Left ventricle myocardium inferior (tissue), 1 donor: Measurements from ENCODE around the gene ELP5. TPM values are rescaled to one million over a fixed set of nuclear protein-coding genes. Genes with fewer than 3 reads are reported as not detected.

ENCODE experiments used
- DNase-seq: peaks from one replicate; pipeline ENCODE4 v3.0.0-alpha.2; 2020
- H3K27ac ChIP-seq: fragments of 200-600 bp; replicated peaks from 2 replicates; pipeline ENCODE4 v1.8.0; 2021
- H3K27me3 ChIP-seq: fragments of 200-600 bp; 2 replicates; pipeline ENCODE4 v1.8.0; 2021; ENCODE audit warnings: low read depth
- H3K36me3 ChIP-seq: fragments of 200-600 bp; 2 replicates; pipeline ENCODE4 v1.8.0; 2021
- H3K4me1 ChIP-seq: fragments of 200-600 bp; 2 replicates; pipeline ENCODE4 v1.8.0; 2021
- H3K4me3 ChIP-seq: fragments of 200-600 bp; 2 replicates; pipeline ENCODE4 v1.8.0; 2021; ENCODE audit warnings: mild to moderate bottlenecking, moderate library complexity
- H3K9me3 ChIP-seq: fragments of 200-600 bp; replicated peaks from 2 replicates; pipeline ENCODE4 v1.8.0; 2021
- intact Hi-C: fragments of 100-400 bp; cut with micrococcal nuclease; formaldehyde crosslinking; loops from one replicate; pipeline ENCODE4 v1.11.0; 2022
- total RNA-seq: library from RNA; stranded (reverse); fragmentation: NEBNext Ultra II Directional; extraction: Animal tissue kit (Norgen Biotek cat#: 25700); gene quantifications from one replicate; pipeline ENCODE4 v1.2.1, GENCODE V29; 2021
- TF ChIP-seq, protein P1 (sequence below): fragments of 200-600 bp; IDR thresholded peaks from 2 replicates; pipeline ENCODE4 v1.8.0; 2021; ENCODE audit warnings: antibody characterized with exemption, mild to moderate bottlenecking, borderline replicate concordance
- donor health status: DM: no; HTN: yes; CAD: no; lungs with severe emphysema.

The ELP5 gene
- total RNA-seq, 1 donor from 2014 or later = 62.5 TPM

DNA sequence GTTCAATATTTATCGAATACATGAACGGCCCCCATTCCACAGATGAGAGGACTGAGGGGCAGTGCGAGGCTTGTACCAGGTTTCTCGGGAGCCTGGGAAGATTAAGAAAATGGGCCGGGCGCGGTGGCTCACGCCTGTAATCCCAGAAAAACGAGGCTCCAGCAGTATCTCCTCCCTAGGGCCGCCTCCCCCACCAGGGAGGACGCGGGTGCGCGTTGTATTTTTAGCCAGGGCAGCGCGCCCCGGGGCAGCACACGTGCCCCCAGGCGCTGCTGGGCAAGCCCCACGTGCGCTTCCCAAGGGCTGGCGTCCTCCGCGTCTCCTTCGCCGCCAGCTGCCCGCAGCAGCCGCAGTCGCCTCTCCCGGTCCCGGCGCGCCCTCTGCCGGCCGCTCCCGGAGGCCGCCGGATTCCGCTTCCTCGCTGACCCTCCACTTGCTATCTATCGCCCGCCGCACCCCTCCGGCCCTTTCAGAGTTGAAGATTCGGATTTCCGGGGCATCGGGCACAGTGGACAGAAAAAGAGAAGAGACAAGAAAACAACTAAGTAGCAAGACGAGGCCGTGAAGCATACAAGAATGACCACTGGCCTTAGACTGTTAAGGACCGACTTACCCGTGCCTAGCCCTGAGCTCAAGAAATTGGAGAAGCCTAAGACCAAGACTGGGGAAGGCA is 44.3 kb downstream of the ELP5 start:
- peak overlapping the region; percentile 50 for H3K4me3 ChIP-seq
- peaks cover 47% of the 10 kb centered on the region for H3K27me3 ChIP-seq
- H3K9me3 ChIP-seq = no peaks in the 10 kb centered on the region
- peaks cover 56% of the 10 kb centered on the region for H3K4me1 ChIP-seq
- peak overlapping the region; percentile 87 for H3K27ac ChIP-seq
- TF ChIP-seq, protein P1, sequence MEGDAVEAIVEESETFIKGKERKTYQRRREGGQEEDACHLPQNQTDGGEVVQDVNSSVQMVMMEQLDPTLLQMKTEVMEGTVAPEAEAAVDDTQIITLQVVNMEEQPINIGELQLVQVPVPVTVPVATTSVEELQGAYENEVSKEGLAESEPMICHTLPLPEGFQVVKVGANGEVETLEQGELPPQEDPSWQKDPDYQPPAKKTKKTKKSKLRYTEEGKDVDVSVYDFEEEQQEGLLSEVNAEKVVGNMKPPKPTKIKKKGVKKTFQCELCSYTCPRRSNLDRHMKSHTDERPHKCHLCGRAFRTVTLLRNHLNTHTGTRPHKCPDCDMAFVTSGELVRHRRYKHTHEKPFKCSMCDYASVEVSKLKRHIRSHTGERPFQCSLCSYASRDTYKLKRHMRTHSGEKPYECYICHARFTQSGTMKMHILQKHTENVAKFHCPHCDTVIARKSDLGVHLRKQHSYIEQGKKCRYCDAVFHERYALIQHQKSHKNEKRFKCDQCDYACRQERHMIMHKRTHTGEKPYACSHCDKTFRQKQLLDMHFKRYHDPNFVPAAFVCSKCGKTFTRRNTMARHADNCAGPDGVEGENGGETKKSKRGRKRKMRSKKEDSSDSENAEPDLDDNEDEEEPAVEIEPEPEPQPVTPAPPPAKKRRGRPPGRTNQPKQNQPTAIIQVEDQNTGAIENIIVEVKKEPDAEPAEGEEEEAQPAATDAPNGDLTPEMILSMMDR = peak; percentile 94
- intact Hi-C loops = no loop called here
- peak; percentile 86 for DNase-seq
- no peaks in the 10 kb centered on the region for H3K36me3 ChIP-seq

DNA sequence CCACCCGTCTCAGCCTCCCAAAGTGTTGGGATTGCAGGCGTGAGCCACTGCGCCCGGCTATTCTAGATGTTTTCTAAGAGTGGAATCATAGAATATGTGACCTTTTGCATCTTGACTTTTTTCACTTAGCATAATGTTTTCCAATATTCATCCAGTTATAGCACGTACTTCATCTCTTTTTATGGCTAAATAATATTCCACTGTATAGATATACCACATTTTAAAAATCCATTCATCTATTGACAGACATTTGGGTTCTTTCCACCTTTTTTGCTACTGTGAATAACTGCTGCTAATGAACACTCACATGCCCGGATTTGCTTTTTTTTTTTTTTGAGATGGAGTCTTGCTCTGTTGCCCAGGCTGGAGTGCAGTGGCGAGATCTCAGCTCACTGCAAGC is 52.2 kb downstream of the ELP5 start:
- no peak for DNase-seq
- no peaks in the 10 kb centered on the region for H3K9me3 ChIP-seq
- H3K27me3 ChIP-seq = no peaks in the 10 kb centered on the region
- no peak overlapping the region for H3K4me3 ChIP-seq
- TF ChIP-seq, protein P1 = no peak
- peaks cover 23% of the 10 kb centered on the region for H3K4me1 ChIP-seq
- H3K27ac ChIP-seq = no peak overlapping the region
- no peaks in the 10 kb centered on the region for H3K36me3 ChIP-seq
- intact Hi-C loops = no loop called here

DNA sequence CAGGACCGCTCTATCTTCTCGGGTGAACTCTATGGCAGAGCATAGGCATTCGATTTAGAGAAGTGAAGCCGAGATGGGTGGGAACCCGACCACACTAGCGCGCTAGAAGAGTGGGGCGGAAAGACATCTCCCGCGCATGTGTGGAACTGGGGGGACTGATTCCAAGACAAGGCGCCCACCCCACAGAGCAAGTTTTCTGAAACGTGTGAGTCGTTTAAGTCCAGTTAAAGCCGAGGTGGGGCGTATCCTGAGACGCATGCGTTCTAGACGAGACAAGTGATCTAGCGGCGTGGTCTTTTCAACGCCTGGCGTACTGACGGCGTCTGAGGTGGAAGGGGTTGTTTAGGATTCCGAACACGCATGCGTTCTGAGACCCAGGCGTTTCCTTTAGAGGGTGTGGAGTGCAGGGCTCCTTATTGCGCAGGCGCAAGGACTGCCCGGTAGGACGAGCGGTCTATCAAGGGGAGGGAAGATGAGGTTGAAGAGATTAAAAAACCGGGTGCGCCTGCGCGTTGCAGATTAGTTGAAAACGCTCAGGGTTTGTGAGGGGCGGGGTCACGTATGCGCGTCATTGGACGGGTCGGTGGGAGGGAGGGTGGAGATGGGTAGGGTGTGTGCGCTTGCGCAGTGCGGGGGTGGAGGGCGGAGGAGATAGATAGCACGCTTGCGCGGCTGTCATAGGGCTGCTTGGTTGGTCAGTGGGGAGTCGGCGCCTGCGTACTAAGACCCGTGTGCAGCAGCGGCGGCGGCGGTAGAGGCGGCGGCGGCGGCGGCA is 55.1 kb downstream of the ELP5 start, which contains the start of gene EIF5A:
Gene EIF5A (plus strand): TSS at position 718 of the 775 bp plus-strand sequence. CDS start 2,008 bp downstream, outside the sequence.
- DNase-seq = peak; percentile 100
- TF ChIP-seq, protein P1 = no peak
- Histone ChIP-seq H3K27ac (peak within 1 kb of the TSS; percentile 99), H3K4me3 (peak within 1 kb of the TSS; percentile 97), H3K27me3 (no peaks in the 10 kb centered on the region), H3K9me3 (no peaks in the 10 kb centered on the region), H3K4me1 (peaks cover 50% of the 10 kb centered on the region), H3K36me3 (peaks cover 29% of the 10 kb centered on the region)
- intact Hi-C loops = no loop called here

DNA sequence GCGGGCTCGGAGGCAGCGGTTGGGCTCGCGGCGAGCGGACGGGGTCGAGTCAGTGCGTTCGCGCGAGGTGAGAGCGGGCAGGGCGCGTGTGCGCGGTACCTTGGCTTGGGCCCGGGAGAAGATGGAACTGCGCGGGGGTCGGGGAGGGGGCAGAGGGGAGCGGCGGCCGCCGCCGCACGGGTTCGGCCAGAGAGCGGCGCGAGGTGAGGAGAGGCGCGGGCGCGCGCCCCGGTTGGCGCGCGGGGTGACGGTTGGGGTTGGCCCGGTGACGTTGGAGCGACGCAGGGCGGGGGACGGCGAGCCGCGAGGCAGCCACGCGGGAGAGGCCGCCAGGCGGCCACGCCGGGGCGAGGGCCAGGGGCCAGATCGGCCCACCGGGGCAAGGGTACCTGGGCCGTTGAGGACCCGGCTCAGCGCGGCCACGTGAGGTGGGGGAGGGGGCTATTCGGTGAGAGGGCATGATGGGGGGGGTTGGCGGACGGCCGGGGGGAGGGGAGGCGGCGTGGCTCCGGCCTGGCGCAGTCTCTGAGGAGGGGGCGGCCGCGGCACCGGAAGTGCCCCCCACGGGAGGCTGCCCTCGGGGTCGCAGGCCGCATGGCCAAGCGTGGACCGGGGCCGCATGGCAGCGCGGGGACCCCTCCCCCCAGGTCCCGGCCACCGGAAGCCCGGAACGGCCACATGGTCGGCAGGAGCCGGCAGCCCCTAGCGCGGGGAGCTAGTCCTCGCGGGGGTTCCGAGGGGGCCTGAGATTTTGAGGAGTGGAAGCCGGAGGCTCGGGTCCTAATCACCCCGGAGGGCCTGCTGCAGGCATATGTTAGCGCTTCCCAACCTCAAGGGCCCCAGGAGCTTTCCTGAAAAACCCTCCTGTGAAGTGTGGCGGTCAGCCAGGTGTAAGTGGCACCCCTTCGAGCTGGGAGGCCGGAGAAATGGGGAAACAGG is 55.9 kb downstream of the ELP5 start:
- no peaks in the 10 kb centered on the region for H3K27me3 ChIP-seq
- peaks cover 59% of the 10 kb centered on the region for H3K4me1 ChIP-seq
- H3K4me3 ChIP-seq = peak overlapping the region; percentile 97
- intact Hi-C loops = no loop called here
- TF ChIP-seq, protein P1 = peak; percentile 37
- H3K9me3 ChIP-seq = no peaks in the 10 kb centered on the region
- peak; percentile 59 for DNase-seq
- H3K27ac ChIP-seq = peak overlapping the region; percentile 99
- H3K36me3 ChIP-seq = peaks cover 37% of the 10 kb centered on the region
